Activated gamma-delta T cell (primary cell): ENCODE results near the gene GSG1L.

Experiments
- DNase-seq: peaks from one replicate; lab custom pipeline; 2025; lab: John Stamatoyannopoulos, UW

GSG1L gene

DNA sequence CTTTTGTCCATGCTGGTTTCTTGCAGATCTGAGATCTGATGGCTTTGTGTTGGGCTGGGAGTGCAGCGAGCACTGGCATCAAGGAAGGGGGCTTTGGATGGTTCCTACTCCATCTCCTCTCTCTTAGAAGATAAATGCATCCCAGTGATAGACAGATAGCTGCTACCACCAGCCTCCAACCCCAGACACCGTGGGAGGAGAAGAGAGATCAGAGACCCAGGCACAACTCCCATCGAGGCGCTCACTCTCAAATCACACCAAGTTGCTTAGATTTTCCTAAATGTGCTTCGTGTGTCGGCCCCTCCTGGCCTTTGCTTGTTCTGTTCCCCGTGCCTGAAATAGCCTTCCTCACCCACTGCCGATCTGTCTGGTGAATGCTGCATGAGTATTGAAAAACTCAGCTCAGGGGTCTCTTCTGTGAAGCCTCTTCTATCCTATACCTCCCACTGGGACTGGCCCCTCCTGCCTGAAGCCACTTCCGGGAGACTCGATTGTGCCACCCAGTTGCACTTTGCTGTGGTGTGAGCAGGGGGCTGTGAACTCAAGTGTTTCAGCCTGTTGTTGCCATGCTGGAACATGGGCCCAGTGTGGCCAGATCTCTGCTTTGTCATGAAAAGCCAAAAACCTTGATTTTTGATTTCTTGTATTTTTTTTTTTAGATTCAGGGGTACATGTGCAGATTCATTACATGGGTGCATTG lies 242.7 kb downstream of the GSG1L start:
- DNase-seq, result no peak

- DNase-seq, result no peak
Observed at GRCh38 chr16:27819881-27820610, 243.5 kb downstream of the GSG1L start.

DNA sequence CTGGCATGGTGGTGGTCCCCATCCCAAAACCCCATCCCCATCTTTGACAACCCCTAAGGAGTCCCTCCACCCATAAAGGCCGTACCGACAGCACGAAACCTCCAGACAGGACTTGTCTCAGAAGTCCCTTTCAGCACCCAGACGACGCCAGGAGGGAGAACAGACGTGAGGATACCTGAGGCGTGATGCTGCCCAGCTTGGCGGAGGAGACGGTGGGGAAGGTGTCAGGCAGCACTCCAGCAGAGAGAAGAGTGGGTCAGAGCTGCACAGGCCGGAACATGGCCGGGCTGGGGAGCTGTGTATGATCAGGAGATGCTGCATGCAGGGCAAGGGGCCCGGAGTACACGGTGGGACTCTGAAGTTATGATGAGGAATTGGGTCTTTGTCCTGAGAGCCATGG lies 244.2 kb downstream of the GSG1L start:
- DNase-seq, result no peak

GRCh38 chr16:27818246-27818645 lies 245.3 kb downstream of the GSG1L start:
- DNase-seq, result no peak

- DNase-seq, result no peak
Observed at GRCh38 chr16:27817038-27817437, 246.5 kb downstream of the GSG1L start.

GRCh38 chr16:27816561-27816960 lies 247.0 kb downstream of the GSG1L start:
- DNase-seq, result no peak

DNA sequence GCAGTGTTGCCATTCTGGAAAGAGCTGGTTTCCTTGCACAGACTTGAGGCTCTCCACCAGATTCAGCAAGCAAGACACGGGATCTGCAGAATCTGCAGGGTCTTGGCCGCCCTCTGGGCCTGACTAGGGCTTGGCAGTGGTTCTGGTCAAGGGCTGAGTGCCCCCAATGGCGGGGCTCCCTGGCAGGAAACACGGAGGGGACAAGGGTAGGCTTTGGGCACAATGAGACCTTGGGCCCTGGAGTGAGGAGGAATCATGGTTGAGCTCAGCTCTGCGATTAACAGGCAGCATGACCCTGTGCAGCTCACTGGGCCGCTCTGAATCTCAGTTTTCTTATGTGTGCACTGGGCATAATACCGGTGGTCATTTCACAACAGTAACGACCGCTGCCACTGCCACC lies 249.9 kb downstream of the GSG1L start:
- DNase-seq, result no peak

DNA sequence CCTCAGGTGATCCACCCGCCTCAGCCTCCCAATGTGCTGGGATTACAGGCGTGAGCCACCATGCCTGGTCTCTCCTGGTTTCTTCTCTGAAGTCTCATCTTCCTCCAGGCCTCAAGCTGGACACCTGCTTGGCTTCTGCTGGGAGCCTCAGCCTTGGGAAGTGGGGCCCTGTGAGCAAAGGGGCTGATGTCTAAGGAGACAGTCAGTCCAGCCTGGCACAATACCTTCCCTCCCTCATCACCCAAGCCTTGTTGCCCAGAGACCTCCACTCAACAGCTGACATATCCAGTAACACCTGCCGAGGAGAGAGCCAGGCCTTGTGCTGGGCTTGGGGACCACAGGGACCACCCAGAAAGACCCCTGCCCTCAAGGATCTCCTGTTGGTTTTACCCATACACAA lies 251.6 kb downstream of the GSG1L start:
- DNase-seq, result no peak

DNA sequence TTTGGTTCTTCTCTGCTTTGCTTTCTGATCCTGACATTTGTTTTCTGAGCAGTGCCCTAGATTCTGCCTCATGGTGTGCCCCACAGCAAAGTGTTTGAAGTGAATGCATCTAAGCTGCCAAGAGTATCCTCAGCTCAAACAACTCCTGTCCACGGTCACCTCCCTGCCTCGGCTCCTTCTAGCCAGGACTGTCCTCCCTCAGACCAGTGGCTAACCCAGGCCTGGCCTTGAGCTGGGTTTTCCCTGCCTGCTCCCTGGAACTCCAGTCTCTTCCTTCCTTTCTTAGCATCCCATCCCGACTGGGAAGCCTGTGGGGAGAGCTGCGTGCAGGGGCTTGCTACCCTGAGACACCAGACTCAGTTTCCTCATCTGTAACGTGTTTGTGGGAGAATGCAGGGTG lies 256.5 kb downstream of the GSG1L start:
- DNase-seq, result no peak

- no peak for DNase-seq
Observed at GRCh38 chr16:27806388-27806787, 257.1 kb downstream of the GSG1L start.

- no peak for DNase-seq
Observed at GRCh38 chr16:27805828-27806351, 257.6 kb downstream of the GSG1L start.

DNA sequence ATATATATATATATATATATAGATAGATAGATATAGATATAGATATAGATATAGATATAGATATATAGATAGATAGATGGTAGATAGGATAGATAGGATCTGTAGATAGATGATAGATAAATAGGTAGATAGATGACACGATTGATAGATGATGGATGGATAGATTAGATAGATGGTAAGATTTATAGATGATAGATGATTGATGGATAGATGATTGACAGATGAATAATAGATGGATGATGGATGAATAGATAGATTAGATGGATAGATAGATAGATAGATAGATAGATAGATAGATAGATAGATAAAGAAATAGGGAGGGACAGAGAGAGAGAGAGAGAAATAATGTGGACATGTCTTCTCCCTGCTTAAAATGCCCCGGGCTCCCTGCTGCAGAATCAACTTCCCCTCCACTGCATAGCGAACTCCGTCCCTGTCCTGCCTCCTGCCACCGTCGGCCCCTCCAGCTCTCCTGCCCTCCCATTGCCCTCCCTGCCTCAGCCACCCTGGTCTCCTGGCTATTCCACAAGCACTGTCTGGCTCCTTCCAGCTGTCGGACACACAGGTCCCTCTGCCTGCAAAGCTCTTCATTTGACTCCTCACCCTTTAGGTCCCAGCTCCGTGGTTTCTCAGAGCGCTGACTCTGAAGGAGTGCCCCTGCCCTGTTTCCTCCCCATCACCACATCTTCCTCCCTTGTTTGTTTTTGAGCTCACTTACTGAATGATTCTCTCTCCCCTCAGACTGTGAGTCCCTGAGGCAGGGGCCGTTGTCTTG lies 259.6 kb downstream of the GSG1L start:
- no peak for DNase-seq

GRCh38 chr16:27802664-27803439 lies 260.7 kb downstream of the GSG1L start:
- no peak for DNase-seq

DNA sequence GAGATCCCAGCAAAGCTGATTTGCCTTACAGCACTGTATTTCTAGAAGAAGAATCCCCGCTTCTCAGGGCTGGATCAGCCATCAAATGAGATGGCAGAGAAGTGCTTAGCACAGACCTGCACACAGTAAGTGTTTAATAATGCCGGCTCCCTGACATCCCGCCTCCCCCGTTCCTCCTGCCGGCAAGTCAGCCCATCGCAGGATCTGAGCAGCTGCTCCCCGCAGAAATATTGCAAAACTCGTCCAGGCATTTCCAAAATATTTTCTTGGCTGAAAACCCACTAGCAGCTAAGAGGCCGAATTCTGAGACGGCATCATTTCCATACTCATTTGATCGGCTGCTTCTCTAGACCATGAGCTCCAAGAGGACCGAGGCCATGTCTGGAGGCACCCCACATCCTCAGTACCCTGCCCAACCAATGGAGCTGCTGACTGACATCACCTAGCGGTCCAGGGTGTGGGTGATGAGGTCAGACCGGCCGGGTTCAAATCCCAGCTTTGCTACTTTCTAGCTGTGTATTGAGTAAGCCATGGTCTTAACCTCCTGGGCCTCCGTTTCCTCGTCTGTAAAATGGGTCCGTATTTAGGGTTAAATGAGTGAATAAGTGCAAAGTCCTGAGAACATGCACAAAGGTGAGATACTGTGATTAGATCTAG lies 262.1 kb downstream of the GSG1L start:
- no peak for DNase-seq

DNA sequence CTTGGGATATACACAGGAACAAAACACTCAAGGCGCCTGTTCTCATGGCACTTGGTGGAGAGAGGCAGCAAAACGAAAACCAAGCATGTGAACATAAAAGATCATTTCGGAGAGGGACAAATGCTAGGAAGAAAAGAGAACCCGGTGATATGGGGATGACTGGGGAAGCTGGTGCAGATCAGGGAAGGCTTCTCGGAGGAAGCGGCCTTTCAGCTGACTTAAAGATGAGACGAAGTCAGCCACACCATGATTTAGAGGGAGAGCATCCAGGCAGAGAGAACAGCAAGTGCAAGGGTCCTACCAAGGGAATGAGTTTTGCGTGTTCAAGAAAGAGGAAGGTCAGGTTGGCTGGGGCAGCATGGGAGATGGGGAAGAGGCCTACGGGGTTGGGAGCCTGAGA lies 262.7 kb downstream of the GSG1L start:
- no peak for DNase-seq

GRCh38 chr16:27799896-27800295 lies 263.6 kb downstream of the GSG1L start:
- no peak for DNase-seq

- no peak for DNase-seq
Observed at GRCh38 chr16:27798241-27798640, 265.3 kb downstream of the GSG1L start.

- no peak for DNase-seq
Observed at GRCh38 chr16:27795992-27796614, 267.4 kb downstream of the GSG1L start.

DNA sequence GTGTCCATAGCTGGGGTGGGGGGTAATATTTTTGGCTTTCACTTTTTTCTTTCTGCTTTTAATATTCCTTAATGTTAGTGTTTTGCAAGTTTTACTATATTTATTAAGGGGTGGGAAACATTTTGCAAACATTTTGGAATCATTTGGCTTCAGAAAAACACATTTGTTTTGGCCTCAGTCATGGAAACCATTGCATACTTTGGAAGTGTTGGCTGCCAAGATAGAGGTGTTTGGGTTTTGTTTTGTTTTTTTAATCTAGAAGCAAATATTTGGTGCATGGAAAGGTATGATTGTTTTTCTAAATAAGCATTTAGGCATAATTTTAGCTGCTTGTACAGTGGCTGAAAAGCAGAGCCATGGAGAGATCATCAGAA lies 270.3 kb downstream of the GSG1L start:
- DNase-seq, result no peak

DNA sequence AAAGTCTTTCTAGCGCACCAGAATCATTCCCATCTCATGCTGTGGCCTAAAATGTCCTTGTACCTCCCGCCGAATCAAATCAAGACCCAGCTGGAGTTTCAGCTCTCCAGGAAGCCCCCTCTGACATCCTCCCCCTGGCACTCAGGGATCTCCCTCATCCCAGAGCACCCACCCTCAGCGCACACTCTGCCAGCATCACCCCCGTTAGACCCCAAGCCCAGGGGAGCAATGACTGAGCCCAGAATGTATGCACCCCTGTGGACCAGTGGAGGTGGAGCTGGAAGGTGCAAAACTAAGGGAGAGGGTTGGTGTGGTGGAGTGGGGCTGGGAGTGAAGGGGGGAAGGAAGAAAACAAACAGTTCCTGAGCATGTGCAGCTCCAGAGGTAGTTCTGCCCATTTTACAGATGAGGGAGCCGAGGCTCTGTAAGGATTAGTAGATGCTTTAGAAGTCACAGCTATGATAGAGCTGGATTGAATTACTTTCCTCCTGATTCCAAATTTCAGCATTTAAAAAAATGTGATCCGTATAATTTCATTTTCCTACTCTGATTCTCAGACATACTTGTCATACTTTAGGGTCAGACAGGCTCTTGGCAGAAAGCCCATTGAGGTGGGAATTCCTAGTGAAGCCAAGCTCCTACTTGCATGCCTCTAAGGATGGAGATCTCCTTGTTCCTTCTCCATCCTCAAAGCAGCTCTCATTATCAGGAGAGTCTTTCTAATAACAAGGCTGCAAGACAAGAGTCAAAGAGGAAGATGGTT lies 270.8 kb downstream of the GSG1L start:
- DNase-seq, result no peak
